GM18868 (cell line): Measurements from ENCODE around the gene MEI1.
"Not testable (repeated sequence)": the region's sequence is repeated elsewhere in the genome, so short reads cannot be mapped to it uniquely, and the experiment has no call there.

Experiments used
- ATAC-seq: cut with Tn5 transposase; IDR thresholded peaks from one replicate; pipeline ENCODE4 v1.9.1; 2021; ENCODE audit warnings: mild to moderate bottlenecking, moderate library complexity; ENCODE audit not compliant: unreplicated experiment

The MEI1 gene

GRCh38 chr22:41733241-41733640, 33.9 kb downstream of the MEI1 start:
- ATAC-seq: not testable (repeated sequence)

DNA sequence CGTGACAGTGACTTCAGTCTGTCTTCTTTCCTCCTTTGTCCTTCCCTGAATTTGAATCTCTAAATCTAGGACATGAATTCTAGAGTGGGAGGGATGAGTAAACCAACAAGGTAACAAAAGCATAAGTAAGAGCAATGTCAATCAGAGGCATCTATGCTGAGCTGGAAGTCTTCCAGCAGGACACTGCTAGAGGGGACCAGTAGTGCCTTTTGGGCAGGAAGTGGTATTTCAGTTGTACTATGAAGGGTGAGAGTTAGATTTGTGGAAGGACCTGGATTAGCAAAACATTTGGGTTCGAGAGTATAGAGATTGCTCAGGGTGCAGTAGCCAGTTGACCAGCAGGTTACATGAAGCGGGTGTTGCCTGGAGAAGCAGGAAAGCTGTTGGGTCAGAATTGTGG, 40.3 kb downstream of the MEI1 start:
- ATAC-seq: no peak

GRCh38 chr22:41742918-41743317, 43.6 kb downstream of the MEI1 start:
- no peak for ATAC-seq

- ATAC-seq: no peak
Measured at GRCh38 chr22:41745968-41746367, 46.7 kb downstream of the MEI1 start.

DNA sequence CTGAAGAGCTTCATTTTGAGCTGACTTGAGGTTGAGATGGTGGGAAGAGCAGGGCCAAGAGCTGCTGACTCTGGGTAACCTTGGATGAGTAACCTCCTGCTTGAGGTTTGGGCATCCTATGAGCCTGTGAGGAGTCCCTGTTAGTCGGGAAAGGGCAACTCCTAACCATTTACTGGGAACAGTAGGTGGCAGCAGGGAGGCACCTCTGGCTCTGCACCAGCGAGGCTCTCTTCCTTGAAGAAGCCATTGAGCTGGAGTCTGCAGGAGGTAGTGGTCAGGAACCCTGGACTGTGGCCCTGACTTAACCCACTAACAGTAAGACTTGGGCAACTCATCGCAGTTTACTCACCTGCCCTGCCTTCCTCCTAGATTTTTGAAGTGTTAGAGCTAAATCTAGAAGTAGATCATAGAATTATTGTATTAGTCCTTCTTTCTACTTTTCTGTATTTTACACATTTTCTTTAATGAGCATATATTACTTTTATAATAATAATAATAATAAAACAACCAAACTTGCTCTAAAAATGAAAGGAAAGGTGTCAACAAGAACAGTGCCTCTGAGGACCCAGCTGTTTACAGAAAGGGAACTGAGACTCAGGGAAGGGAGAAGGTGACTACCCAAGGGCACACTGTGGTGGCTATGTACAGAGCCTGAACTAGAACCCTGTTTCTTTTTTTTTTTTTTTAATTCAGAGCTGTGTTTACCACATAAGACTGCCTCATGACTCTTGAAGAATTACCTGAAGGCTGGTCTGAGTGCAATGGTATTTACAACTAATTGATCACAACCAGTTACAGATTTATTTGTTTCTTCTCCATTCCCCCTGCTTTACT, 47.5 kb downstream of the MEI1 start:
- peak; percentile 70 for ATAC-seq

DNA sequence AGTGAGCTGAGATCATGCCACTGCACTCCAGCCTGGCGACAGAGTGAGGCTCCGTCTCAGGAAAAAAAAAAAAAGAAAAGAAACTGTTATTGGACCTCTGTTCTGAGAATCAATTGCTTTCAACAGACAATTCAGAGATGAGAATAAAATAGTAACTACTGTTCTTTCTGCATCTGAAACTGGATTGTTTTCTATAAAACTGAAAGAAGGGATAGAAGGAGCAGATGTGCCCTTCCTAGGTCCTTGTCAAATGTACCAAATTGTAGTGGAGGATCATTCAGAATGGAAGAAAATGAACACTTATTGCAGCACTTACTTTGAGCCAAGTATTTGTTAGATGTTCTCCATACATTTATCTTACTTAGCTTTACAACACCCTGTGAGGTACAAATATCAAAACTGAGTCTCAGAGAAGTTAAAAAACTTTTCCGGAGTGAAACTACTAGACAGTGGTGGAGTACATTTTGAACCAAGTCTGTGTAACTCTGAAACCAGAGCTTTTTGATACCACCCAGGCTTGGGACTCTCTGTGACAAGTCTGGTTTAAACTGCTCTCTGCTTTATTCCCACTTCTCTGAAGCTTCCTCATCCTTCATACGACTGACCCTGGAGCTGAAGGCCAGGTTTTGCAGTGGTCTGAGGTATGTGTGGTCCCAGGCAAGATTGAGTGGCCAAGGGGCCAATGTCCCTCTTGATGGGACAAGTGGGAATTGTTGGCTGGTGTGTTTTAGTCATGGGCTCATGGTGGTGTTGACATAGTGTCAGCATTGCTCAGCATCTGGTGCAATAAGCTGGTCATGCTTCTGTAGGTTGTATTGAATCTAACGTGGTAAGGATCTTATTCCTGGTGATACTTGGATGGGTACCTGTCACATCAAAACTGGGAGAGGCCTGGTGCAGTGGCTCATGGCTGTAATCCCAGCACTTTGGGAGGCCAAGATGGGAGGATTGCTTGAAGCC, 53.0 kb downstream of the MEI1 start:
- ATAC-seq: no peak

DNA sequence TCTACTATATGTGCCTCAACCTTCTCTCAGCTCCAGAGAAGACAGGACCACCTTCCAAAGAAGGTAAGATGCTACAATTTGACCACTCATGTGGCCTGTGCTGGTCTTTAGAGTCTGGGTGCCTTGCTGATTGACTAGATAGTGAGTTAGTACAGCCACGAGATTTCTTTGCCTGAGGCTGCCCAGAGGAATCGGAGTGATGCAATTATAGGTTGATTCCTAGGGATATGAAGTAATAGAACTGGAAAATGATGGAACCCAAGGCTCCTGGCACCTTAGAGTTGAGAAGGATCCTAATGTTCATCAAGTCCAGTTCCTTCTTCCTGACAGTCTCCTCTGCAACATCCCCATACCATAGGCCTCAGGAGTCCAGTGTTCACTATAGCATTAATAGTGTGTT, 54.7 kb downstream of the MEI1 start:
- ATAC-seq: no peak

- ATAC-seq: no peak
Measured at GRCh38 chr22:41757502-41757901, 58.2 kb downstream of the MEI1 start.

DNA sequence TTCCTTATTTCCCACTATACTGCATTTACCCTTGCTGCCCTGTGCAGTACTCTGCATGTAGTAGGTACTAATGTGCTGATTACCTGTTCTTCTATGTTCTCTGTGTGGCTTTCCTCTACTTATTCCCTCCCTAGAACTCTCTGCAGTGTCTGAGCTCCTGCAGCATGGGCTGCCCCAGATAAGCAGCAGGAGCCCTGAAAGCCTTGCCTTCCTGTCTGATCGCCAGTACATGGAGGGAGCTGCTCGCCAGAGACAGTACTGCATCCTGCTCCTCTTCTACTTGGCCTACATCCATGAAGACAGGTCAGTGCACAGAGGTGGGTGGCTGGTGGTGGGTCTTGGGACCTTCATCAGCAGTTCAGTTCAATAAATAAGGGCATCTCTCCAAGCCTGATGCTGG, 58.9 kb downstream of the MEI1 start:
- ATAC-seq: no peak

DNA sequence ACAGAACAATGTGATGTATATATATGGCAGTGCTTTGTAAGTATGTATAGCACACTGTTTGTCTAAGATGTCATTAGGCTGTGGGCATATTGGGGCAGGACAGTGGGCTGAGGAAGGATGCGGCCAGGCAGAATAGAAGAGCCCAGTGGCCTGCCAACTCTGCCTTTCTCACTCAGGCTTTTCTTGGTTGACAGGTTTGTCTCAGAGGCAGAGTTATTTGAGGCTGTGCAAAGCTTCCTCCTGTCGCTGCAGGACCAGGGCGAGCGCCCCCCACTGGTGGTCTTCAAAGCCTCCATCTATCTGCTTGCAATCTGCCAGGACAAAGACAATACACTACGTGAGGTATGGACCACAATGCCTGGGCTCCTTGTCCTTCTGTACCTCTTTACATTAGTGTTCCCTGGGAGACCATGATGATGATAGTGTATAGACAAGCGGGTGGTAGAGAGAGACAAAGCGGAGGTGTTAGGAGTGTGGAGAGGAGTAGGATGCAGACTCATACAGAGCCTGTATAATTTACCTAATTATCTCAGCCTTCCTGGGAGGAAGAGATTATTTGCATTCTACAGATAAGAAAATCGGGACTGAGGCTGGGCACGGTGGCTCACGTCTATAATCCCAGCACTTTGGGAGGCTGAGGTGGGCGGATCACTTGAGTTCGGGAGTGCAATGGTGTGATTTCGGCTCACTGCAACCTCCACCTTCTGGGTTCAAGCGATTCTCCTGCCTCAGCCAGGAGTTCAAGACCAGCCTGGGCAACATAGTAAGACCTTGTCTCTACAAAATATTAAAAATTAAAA, 63.9 kb downstream of the MEI1 start:
- no peak for ATAC-seq

DNA sequence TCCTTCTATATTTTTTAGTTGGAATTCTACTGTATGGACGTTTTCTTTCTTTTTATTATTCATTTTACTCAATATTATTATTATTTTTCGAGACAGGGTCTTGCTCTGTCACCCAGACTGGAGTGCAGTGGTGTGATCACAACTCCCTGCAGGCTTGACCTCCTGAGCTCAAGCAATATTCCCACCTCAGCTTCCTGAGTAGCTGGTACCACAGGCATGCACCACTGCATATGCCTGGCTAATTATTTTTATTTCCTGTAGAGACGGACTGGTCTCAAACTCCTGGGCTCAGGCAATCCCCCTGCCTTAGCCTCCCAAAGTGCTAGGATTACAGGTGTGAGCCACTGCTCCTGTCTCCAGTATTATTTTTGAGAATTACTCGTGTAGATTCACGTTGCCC, 67.2 kb downstream of the MEI1 start:
- no peak for ATAC-seq

- no peak for ATAC-seq
Measured at GRCh38 chr22:41768430-41768829, 69.1 kb downstream of the MEI1 start.

DNA sequence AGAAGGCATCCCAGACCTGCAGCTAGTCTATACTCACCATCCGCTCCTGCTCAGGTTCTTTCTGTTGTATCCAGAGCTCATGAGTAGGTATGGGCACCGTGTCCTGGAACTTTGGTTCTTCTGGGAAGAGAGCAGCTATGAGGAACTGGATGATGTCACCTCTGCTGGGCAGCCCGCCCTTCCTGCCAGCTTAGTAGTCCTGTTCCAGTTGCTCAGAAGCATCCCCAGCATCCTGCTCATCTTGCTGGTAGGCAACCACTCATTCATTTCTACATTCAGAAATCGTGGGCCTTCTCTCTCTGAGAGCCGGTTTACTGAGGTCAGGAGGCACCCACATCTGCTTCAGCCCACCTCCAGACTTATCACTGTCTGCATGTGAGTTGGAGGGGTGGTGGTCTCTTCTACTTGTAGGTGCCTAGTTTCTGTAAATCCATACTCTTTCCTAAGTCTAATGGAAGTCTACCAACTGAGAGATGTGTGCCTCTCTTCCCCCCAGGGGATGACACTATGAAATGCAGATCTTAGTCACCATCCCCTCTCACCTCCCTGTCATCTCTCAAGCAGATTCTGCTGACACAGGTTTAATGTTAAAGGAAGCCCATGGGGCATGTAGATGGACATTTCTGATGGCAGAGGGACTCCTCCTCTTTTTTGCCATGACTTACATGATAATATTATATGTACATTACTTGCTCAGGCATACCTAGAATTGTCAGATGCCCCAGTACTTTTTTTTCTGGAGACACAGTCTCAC, 71.6 kb downstream of the MEI1 start:
- no peak for ATAC-seq

GRCh38 chr22:41772198-41772597, 72.9 kb downstream of the MEI1 start:
- no peak for ATAC-seq

DNA sequence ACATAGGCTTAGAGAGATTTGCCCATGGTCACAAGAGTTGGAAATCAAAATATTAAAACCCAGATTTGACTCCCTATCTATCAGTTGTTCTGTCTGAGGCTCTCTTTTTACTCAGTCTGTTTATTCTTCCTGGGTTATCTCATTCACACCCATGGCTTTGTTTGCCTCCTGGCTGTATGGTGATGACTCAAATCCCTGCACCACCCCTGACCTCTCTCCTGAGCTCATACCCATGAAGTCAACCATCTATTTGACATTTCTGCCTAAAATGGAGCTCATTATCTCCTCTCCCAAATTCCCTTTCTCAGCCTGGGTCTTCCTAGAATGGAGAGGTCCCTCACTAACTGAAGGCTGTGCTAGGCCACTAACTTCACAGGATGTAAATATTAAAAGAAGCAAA, 73.3 kb downstream of the MEI1 start:
- no peak for ATAC-seq

GRCh38 chr22:41775338-41775737, 76.0 kb downstream of the MEI1 start:
- ATAC-seq: no peak

GRCh38 chr22:41775976-41776375, 76.7 kb downstream of the MEI1 start:
- no peak for ATAC-seq

DNA sequence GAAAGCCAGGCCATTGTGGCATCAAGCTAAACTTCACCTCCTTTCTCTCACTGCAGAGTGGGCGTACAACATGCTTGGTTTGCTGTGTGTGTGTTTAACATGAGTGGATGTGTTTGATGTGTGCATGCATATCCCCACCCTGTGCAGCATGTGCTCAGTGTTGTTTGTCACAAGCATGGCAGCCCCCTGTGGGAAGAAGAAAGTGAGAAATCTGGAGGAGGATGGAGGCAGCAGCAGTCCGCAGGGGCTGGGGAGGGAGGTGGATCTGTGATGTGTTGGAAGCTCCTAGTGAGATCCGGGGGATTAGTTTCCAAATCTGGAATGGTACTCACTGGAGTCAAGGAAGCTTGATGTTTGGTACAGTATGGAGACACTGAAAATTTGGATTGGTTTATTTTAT, 77.1 kb downstream of the MEI1 start:
- ATAC-seq: no peak

GRCh38 chr22:41777749-41778425, 78.6 kb downstream of the MEI1 start:
- no peak for ATAC-seq
